Measurements from ENCODE around the gene MYOD1.

MYOD1 gene

GRCh38 chr11:17683377-17684161, 35.8 kb upstream of the MYOD1 start:
- H3K27ac ChIP-seq (replicated peaks; ENCODE audit: low read length): no peak overlapping the region
- DNase-seq (ENCODE audit: low spot score): no peak
- no CpG with 5 or more reads among the region's 12 CpGs for WGBS, 2 donors (ENCODE audit: extremely low coverage in 2 of 2, insufficient read length in 2 of 2, insufficient replicate concordance in 1 of 2)

GRCh38 chr11:17684550-17684949, 34.8 kb upstream of the MYOD1 start:
- no peaks in the 10 kb centered on the region for H3K36me3 ChIP-seq (replicated peaks in 1 of 2; ENCODE audit: control insufficient read depth in 2 of 2, insufficient read depth in 2 of 2, low read length in 2 of 2)
- no peak overlapping the region for H3K27ac ChIP-seq (replicated peaks; ENCODE audit: low read length)
- H4K8ac ChIP-seq (ENCODE audit: low read depth, low read length): no peak overlapping the region
- no peak overlapping the region for H2BK120ac ChIP-seq (ENCODE audit: low read depth, low read length)
- no peak overlapping the region for H2AK5ac ChIP-seq (ENCODE audit: low read depth, low read length)
- no peak overlapping the region for H4K91ac ChIP-seq (ENCODE audit: low read depth, low read length, poor library complexity)
- no peak for DNase-seq (ENCODE audit: low spot score)
- peaks cover 0 to 5% of the 10 kb centered on the region in 2 donors for H3K4me1 ChIP-seq (ENCODE audit: control insufficient read depth in 2 of 2, insufficient read depth in 1 of 2, low read depth in 1 of 2, low read length in 2 of 2)
- no peak overlapping the region for H2BK5ac ChIP-seq (ENCODE audit: low read length)
- H3K18ac ChIP-seq (ENCODE audit: low read length): no peak overlapping the region
- H3K9me3 ChIP-seq (replicated peaks in 1 of 2; ENCODE audit: control insufficient read depth in 2 of 2, insufficient read depth in 1 of 2, low read depth in 1 of 2, low read length in 2 of 2): no peaks in the 10 kb centered on the region
- peaks cover 0 to 74% (median 3%) of the 10 kb centered on the region in 3 experiments for H3K27me3 ChIP-seq (ENCODE audit: control insufficient read depth in 3 of 3, insufficient read depth in 3 of 3, low read depth in 1 of 3, low read length in 3 of 3)
- no peak overlapping the region for H3K4ac ChIP-seq (ENCODE audit: low read length)
- H3K9ac ChIP-seq (ENCODE audit: low read depth, low read length, poor library complexity): no peak overlapping the region
- no peak overlapping the region for H2AFZ ChIP-seq (ENCODE audit: low read length)
- no peak overlapping the region for H3K14ac ChIP-seq (ENCODE audit: low read length)
- H2BK12ac ChIP-seq (ENCODE audit: low read length): no peak overlapping the region
- H3K4me3 ChIP-seq (ENCODE audit: low read length in 2 of 2): no peak overlapping the region
- H3K4me2 ChIP-seq (ENCODE audit: insufficient read depth, low read length, poor library complexity, severe bottlenecking): no peak overlapping the region
- no peak overlapping the region for H3K23ac ChIP-seq (ENCODE audit: low read depth, low read length, poor library complexity)
- H2BK15ac ChIP-seq (ENCODE audit: low read length): no peak overlapping the region
- WGBS, 2 donors (ENCODE audit: extremely low coverage in 2 of 2, insufficient read length in 2 of 2, insufficient replicate concordance in 1 of 2): no CpG with 5 or more reads among the region's 5 CpGs
- no peaks in the 10 kb centered on the region for H3K79me1 ChIP-seq (ENCODE audit: low read depth, low read length)

More at GRCh38 chr11:17683377-17684161, 35.8 kb upstream of the MYOD1 start:
- H3K9ac ChIP-seq (ENCODE audit: low read depth, low read length, poor library complexity): no peak overlapping the region
- H2BK12ac ChIP-seq (ENCODE audit: low read length): no peak overlapping the region
- peaks cover 0 to 2% of the 10 kb centered on the region in 2 donors for H3K9me3 ChIP-seq (replicated peaks in 1 of 2; ENCODE audit: control insufficient read depth in 2 of 2, insufficient read depth in 1 of 2, low read depth in 1 of 2, low read length in 2 of 2)
- no peak overlapping the region for H3K4ac ChIP-seq (ENCODE audit: low read length)
- no peak overlapping the region for H3K4me2 ChIP-seq (ENCODE audit: insufficient read depth, low read length, poor library complexity, severe bottlenecking)
- H3K27me3 ChIP-seq (ENCODE audit: control insufficient read depth in 3 of 3, insufficient read depth in 3 of 3, low read depth in 1 of 3, low read length in 3 of 3): peaks cover 0 to 72% (median 3%) of the 10 kb centered on the region in 3 experiments
- H3K18ac ChIP-seq (ENCODE audit: low read length): no peak overlapping the region
- H3K4me3 ChIP-seq (ENCODE audit: low read length in 2 of 2): no peak overlapping the region
- no peak overlapping the region for H2BK120ac ChIP-seq (ENCODE audit: low read depth, low read length)
- peaks cover 0 to 5% of the 10 kb centered on the region in 2 donors for H3K4me1 ChIP-seq (ENCODE audit: control insufficient read depth in 2 of 2, insufficient read depth in 1 of 2, low read depth in 1 of 2, low read length in 2 of 2)
- no peaks in the 10 kb centered on the region for H3K79me1 ChIP-seq (ENCODE audit: low read depth, low read length)
- H4K91ac ChIP-seq (ENCODE audit: low read depth, low read length, poor library complexity): no peak overlapping the region
- H2AFZ ChIP-seq (ENCODE audit: low read length): no peak overlapping the region
- H3K36me3 ChIP-seq (replicated peaks in 1 of 2; ENCODE audit: control insufficient read depth in 2 of 2, insufficient read depth in 2 of 2, low read length in 2 of 2): no peaks in the 10 kb centered on the region
- H4K8ac ChIP-seq (ENCODE audit: low read depth, low read length): no peak overlapping the region
- no peak overlapping the region for H2BK5ac ChIP-seq (ENCODE audit: low read length)
- H2BK15ac ChIP-seq (ENCODE audit: low read length): no peak overlapping the region
- H3K23ac ChIP-seq (ENCODE audit: low read depth, low read length, poor library complexity): no peak overlapping the region
- H2AK5ac ChIP-seq (ENCODE audit: low read depth, low read length): no peak overlapping the region
- H3K14ac ChIP-seq (ENCODE audit: low read length): no peak overlapping the region

- Histone ChIP-seq H3K4me2 (ENCODE audit: insufficient read depth, low read length, poor library complexity, severe bottlenecking) (no peak overlapping the region), H3K27ac (replicated peaks; ENCODE audit: low read length) (no peak overlapping the region), H3K79me1 (ENCODE audit: low read depth, low read length) (no peaks in the 10 kb centered on the region), H2AK5ac (ENCODE audit: low read depth, low read length) (no peak overlapping the region), H2BK12ac (ENCODE audit: low read length) (no peak overlapping the region), H3K27me3 (ENCODE audit: control insufficient read depth in 3 of 3, insufficient read depth in 3 of 3, low read depth in 1 of 3, low read length in 3 of 3) (peaks cover 0 to 78% (median 3%) of the 10 kb centered on the region in 3 experiments), H3K36me3 (replicated peaks in 1 of 2; ENCODE audit: control insufficient read depth in 2 of 2, insufficient read depth in 2 of 2, low read length in 2 of 2) (no peaks in the 10 kb centered on the region), H2BK15ac (ENCODE audit: low read length) (no peak overlapping the region), H3K9ac (ENCODE audit: low read depth, low read length, poor library complexity) (no peak overlapping the region), H3K23ac (ENCODE audit: low read depth, low read length, poor library complexity) (no peak overlapping the region), H3K4ac (ENCODE audit: low read length) (no peak overlapping the region), H3K9me3 (replicated peaks in 1 of 2; ENCODE audit: control insufficient read depth in 2 of 2, insufficient read depth in 1 of 2, low read depth in 1 of 2, low read length in 2 of 2) (no peaks in the 10 kb centered on the region), H2AFZ (ENCODE audit: low read length) (peak overlapping the region; percentile 15), H2BK120ac (ENCODE audit: low read depth, low read length) (no peak overlapping the region), H4K91ac (ENCODE audit: low read depth, low read length, poor library complexity) (no peak overlapping the region), H3K4me3 (ENCODE audit: low read length in 2 of 2) (no peak overlapping the region), H3K18ac (ENCODE audit: low read length) (no peak overlapping the region), H4K8ac (ENCODE audit: low read depth, low read length) (no peak overlapping the region), H3K14ac (ENCODE audit: low read length) (no peak overlapping the region), H2BK5ac (ENCODE audit: low read length) (no peak overlapping the region), H3K4me1 (ENCODE audit: control insufficient read depth in 2 of 2, insufficient read depth in 1 of 2, low read depth in 1 of 2, low read length in 2 of 2) (peaks cover 0 to 5% of the 10 kb centered on the region in 2 donors)
- no CpG with 5 or more reads among the region's 8 CpGs for WGBS, 2 donors (ENCODE audit: extremely low coverage in 2 of 2, insufficient read length in 2 of 2, insufficient replicate concordance in 1 of 2)
- DNase-seq (ENCODE audit: low spot score): peak; percentile 9
These were observed 33.0 kb upstream of the MYOD1 start for GRCh38 chr11:17686231-17686980.

All from neuronal stem cell (in vitro differentiated cells).